SU-DHL-6 (cell line): ENCODE measurements around the gene TAF1C.

Experiments
- EZH2phosphoT487 ChIP-seq: fragments of 200-600 bp; sonication (generic), shearing (Covaris generic); conservative IDR thresholded peaks from 2 replicates; pipeline ENCODE4 v1.6.1; 2018; ENCODE audit warnings: mild to moderate bottlenecking, antibody characterized with exemption, low read length, moderate library complexity, mixed read lengths
- TF ChIP-seq, protein P1 (sequence below): fragments of 200-600 bp; sonication (generic); IDR thresholded peaks from one replicate; pipeline ENCODE4 v1.5.1; 2017; ENCODE audit warnings: antibody characterized with exemption, mild to moderate bottlenecking, low read length, moderate library complexity; ENCODE audit not compliant: insufficient read depth, poor library complexity, severe bottlenecking

GRCh38 chr16:84182104-84182503 is 4.8 kb downstream of the TAF1C start:
- TF ChIP-seq, protein P1, sequence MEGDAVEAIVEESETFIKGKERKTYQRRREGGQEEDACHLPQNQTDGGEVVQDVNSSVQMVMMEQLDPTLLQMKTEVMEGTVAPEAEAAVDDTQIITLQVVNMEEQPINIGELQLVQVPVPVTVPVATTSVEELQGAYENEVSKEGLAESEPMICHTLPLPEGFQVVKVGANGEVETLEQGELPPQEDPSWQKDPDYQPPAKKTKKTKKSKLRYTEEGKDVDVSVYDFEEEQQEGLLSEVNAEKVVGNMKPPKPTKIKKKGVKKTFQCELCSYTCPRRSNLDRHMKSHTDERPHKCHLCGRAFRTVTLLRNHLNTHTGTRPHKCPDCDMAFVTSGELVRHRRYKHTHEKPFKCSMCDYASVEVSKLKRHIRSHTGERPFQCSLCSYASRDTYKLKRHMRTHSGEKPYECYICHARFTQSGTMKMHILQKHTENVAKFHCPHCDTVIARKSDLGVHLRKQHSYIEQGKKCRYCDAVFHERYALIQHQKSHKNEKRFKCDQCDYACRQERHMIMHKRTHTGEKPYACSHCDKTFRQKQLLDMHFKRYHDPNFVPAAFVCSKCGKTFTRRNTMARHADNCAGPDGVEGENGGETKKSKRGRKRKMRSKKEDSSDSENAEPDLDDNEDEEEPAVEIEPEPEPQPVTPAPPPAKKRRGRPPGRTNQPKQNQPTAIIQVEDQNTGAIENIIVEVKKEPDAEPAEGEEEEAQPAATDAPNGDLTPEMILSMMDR = no peak
- TF ChIP-seq EZH2phosphoT487 = no peak
